GM12878 (cell line): ENCODE measurements around the gene ZNF592. TPM values are rescaled to one million over a fixed set of nuclear protein-coding genes. Genes with fewer than 3 reads are reported as not detected.

Experiments used
- ATAC-seq: fragments of 200-7000 bp; cut with Tn5 transposase; 3 replicates; pipeline ENCODE4 v1.9.1; 2020; ENCODE audit warnings: mild to moderate bottlenecking, moderate library complexity
- BruUV-seq: library from RNA; stranded (reverse); fragments of 400-500 nt; replicated peaks from 2 replicates; lab custom pipeline; 2021; lab: Mats Ljungman, UMichigan
- CTCF ChIA-PET: fragments of 300-600 bp; sonication (Branson Sonifier 250); formaldehyde crosslinking; extraction: SDS; loops from one replicate; lab custom pipeline; 2021; ENCODE audit warnings: inconsistent platforms; lab: Yijun Ruan, JAX
- POLR2A ChIA-PET: fragments of 350-600 bp; formaldehyde crosslinking; extraction: SDS; loops from one replicate; lab custom pipeline; 2021; ENCODE audit warnings: inconsistent platforms; lab: Charles Lee
- RAD21 ChIA-PET: fragments of 300-600 bp; sonication (Branson Sonifier 250); formaldehyde crosslinking; loops from one replicate; lab custom pipeline; 2023; ENCODE audit warnings: antibody characterized with exemption; ENCODE audit not compliant: unreplicated experiment; lab: Charles Lee
- SMC1A ChIA-PET: fragments of 300-600 bp; sonication (Branson Sonifier 250); formaldehyde crosslinking; loops from one replicate; lab custom pipeline; 2023; ENCODE audit not compliant: unreplicated experiment, uncharacterized antibody; lab: Charles Lee
- DNase-seq: peaks from one replicate; pipeline ENCODE4 v3.0.0-alpha.2; 2011; ENCODE audit warnings: low read depth, low spot score
- FAIRE-seq: peaks from 3 replicates; lab custom pipeline; 2011; peaks lifted over from hg19 to GRCh38; lab: Jason Lieb, UNC
- H2AFZ ChIP-seq: 2 replicates; pipeline ENCODE4 v1.6.0; 2011; ENCODE audit warnings: low read depth, low read length, control low read depth; ENCODE audit not compliant: control insufficient read depth
- H3K27ac ChIP-seq: 2 replicates; pipeline ENCODE4 v1.5.1; 2011; ENCODE audit warnings: control low read depth; ENCODE audit not compliant: control insufficient read depth, insufficient read depth
- H3K27me3 ChIP-seq, 2 experiments: replicated peaks in 1 of 2; 2 replicates each; pipeline versions ENCODE4 v1.6.0 to v1.6.1; 2011; ENCODE audit warnings: low read length in 1 of 2; ENCODE audit not compliant: control insufficient read depth in 2 of 2, insufficient read depth in 2 of 2
- H3K36me3 ChIP-seq, 2 experiments: 2 replicates each; pipeline ENCODE4 v1.5.1; 2011; ENCODE audit warnings: low read length in 1 of 2; ENCODE audit not compliant: control insufficient read depth in 2 of 2, insufficient read depth in 2 of 2
- H3K4me1 ChIP-seq: 2 replicates; pipeline ENCODE4 v1.6.1; 2011; ENCODE audit warnings: mild to moderate bottlenecking, low read length, moderate library complexity, mixed read lengths; ENCODE audit not compliant: control insufficient read depth, insufficient read depth
- H3K4me2 ChIP-seq: 2 replicates; pipeline ENCODE4 v1.6.0; 2011; ENCODE audit warnings: control low read depth; ENCODE audit not compliant: control insufficient read depth, insufficient read depth
- H3K4me3 ChIP-seq: fragments of 200-600 bp; sonication (generic); 2 replicates; pipeline ENCODE4 v1.5.1; 2016
- H3K79me2 ChIP-seq: 2 replicates; pipeline ENCODE4 v1.6.0; 2011; ENCODE audit warnings: low read length; ENCODE audit not compliant: control insufficient read depth, insufficient read depth
- H3K9ac ChIP-seq: 2 replicates; pipeline ENCODE4 v1.8.0; 2011; ENCODE audit warnings: low read length, control low read depth, mixed read lengths; ENCODE audit not compliant: control insufficient read depth, insufficient read depth
- H3K9me3 ChIP-seq: replicated peaks from 3 replicates; pipeline ENCODE4 v1.5.1; 2011; ENCODE audit warnings: mild to moderate bottlenecking, low read length; ENCODE audit not compliant: control insufficient read depth, insufficient read depth
- H4K20me1 ChIP-seq: 2 replicates; pipeline ENCODE4 v1.6.0; 2011; ENCODE audit not compliant: control insufficient read depth, insufficient read depth
- ASH2L ChIP-seq: fragments of 300-600, 200-600 bp; sonication (generic); IDR thresholded peaks from 2 replicates; pipeline ENCODE4 v1.6.1; 2017; ENCODE audit warnings: low read depth, mild to moderate bottlenecking, borderline replicate concordance
- BCL11A ChIP-seq: IDR thresholded peaks from 2 replicates; pipeline ENCODE4 v1.6.1; 2011; ENCODE audit warnings: low read depth, low read length
- CBFB ChIP-seq: IDR thresholded peaks from 2 replicates; pipeline ENCODE4 v1.6.1; 2016; ENCODE audit warnings: antibody characterized with exemption, low read depth
- FOXK2 ChIP-seq: fragments of 450-650 bp; IDR thresholded peaks from 2 replicates; pipeline ENCODE4 v1.6.1; 2017; ENCODE audit warnings: mild to moderate bottlenecking, moderate library complexity
- IRF4 ChIP-seq: IDR thresholded peaks from 2 replicates; pipeline ENCODE4 v1.6.1; 2011; ENCODE audit warnings: low read depth, low read length
- KDM1A ChIP-seq: fragments of 200-600 bp; sonication (generic); IDR thresholded peaks from 2 replicates; pipeline ENCODE4 v1.6.1; 2016; ENCODE audit warnings: borderline replicate concordance
- POU2F2 ChIP-seq: IDR thresholded peaks from 3 replicates; pipeline ENCODE4 v1.6.1; 2011; ENCODE audit warnings: low read depth, mild to moderate bottlenecking, low read length, borderline replicate concordance
- SRF ChIP-seq, 2 experiments: IDR thresholded peaks; 2 replicates each; pipeline ENCODE4 v1.6.1; 2011; ENCODE audit warnings: low read depth in 2 of 2, low read length in 2 of 2, mild to moderate bottlenecking in 1 of 2, moderate library complexity in 1 of 2
- USF1 ChIP-seq: IDR thresholded peaks from 2 replicates; pipeline ENCODE4 v1.6.1; 2011; ENCODE audit warnings: borderline replicate concordance, low read depth, mild to moderate bottlenecking, moderate library complexity, mixed read lengths, low read length; ENCODE audit not compliant: insufficient read depth; ENCODE audit errors: extremely low read length
- WGBS: methylation state at CpG from one replicate; pipeline ENCODE4 v1.1.6; 2016; ENCODE audit warnings: low lambda C conversion rate; ENCODE audit not compliant: insufficient replicate concordance, insufficient coverage; ENCODE audit errors: missing lambda C conversion rate; 5-methylcytosine and 5-hydroxymethylcytosine counted together
- in situ Hi-C: fragments of 300-500 bp; cut with MboI; formaldehyde crosslinking; loops from 9 replicates; pipeline ENCODE4 v1.14.3; 2018; ENCODE audit warnings: mixed read lengths
- intact Hi-C: fragments of 100-400 bp; cut with micrococcal nuclease; formaldehyde crosslinking; loops from one replicate; pipeline ENCODE4 v1.14.2; 2022; ENCODE audit not compliant: unreplicated experiment
- polyA plus RNA-seq, 11 experiments: library from polyadenylated mRNA; depleted of rRNA in 4 of 11; unstranded in 6 of 11; stranded (reverse) in 5 of 11; fragments of >200 nt; fragmentation: Nextera tagmentation in 4 of 11; fragmentation: Illumina TruSeq in 1 of 11; extraction: Ambion mirVana in 4 of 11; extraction: Trizol in 1 of 11; gene quantifications; 1 replicate in 1 of 11; 2 replicates in 10 of 11; pipeline versions ENCODE4 v1.2.1 to v1.2.3, GENCODE V29; 2011 to 2016; ENCODE audit warnings: inconsistent platforms in 2 of 11, missing spikeins in 2 of 11, low read depth in 1 of 11
- total RNA-seq, 4 experiments: library from RNA; depleted of rRNA in 3 of 4; stranded (reverse); fragments of >200 nt in 3 of 4; fragmentation: Illumina TruSeq in 1 of 4; extraction: Trizol in 1 of 4; gene quantifications; 2 replicates each; pipeline versions ENCODE4 v1.2.1 to v1.2.3, GENCODE V29; 2013 to 2021
- TF ChIP-seq, protein P1 (sequence below): fragments of 450-650 bp; conservative IDR thresholded peaks from 2 replicates; pipeline ENCODE4 v1.6.1; 2017; ENCODE audit warnings: mild to moderate bottlenecking, moderate library complexity

The ZNF592 gene
- total and polyA plus RNA-seq, 10 of the 15 experiments (the other 5 are each of a cell fraction or from before 2014, with no cell fraction given): 0.95 to 23.7 (median 8.6) TPM

DNA sequence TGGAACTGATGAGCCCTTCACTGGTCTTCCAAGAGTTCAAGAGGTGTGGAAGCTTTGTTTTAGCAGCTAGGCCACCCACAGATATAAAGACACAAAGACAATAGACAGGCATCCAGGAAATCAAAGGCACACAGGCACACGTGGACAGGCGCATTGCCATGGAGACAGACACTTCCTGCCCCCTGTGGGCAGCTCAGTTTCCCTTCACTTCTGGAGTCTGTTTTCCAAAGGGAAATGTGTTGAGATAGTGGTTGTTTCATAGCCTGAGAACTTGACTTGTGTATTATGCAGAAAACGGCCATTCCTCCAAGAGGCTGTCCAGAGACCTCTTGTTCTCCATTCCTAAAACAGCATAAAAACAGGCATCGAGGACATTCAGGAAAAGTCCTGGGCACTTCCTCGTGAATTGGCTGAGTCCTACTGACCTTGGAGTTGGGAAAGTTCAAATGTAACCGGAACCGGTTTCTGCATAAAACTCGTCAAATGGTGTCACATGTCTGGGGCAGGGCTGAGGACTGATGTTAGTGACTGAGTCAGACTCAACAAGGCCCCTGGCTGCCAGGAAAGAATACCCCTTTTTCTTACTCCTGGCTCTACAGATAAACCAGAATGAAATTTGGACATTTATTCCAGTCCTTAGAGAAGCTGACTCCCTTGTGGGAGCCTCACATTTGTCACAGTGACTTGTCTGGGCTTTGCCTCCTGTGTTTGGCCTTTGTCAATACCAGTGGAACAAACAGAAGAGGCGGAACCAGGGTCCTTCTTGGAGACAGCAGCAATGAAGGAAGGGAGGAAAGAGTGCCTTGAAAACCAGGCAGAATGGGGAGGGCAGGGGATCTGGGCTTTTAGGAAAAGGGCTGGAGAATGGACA lies 70.1 kb downstream of the ZNF592 start:
- H2AFZ ChIP-seq: no peak overlapping the region
- no peak overlapping the region for H3K9ac ChIP-seq
- ATAC-seq (no peak), FAIRE-seq (no peak), DNase-seq (no peak)
- no peaks in the 10 kb centered on the region for H4K20me1 ChIP-seq
- H3K4me1 ChIP-seq: no peaks in the 10 kb centered on the region
- POLR2A ChIA-PET: no interaction called here
- RAD21 ChIA-PET: no interaction called here
- H3K36me3 ChIP-seq: no peaks in the 10 kb centered on the region
- intact Hi-C loops (no loop called here), in situ Hi-C loops (no loop called here)
- TF ChIP-seq POU2F2 (no peak), BCL11A (no peak), IRF4 (no peak), KDM1A (no peak)
- no peak overlapping the region for H3K4me3 ChIP-seq
- no peaks in the 10 kb centered on the region for H3K9me3 ChIP-seq
- H3K27me3 ChIP-seq: no peaks in the 10 kb centered on the region; a peak in 1 of 4 replicates
- no TSS peak for BruUV-seq
- WGBS: 56% methylated on average over 9 of the region's 9 CpGs
- CTCF ChIA-PET: interaction anchor here (1.1 to 1.2 kb wide), 2 partner anchors 163 to 219 kb away, joined by 3 to 4 read pairs; no protein-coding TSS in a partner anchor
- no peak overlapping the region for H3K27ac ChIP-seq
- H3K79me2 ChIP-seq: no peaks in the 10 kb centered on the region
- SMC1A ChIA-PET: interaction anchor here (0.6 to 1.2 kb wide), 3 partner anchors 58 to 231 kb away, joined by 3 to 4 read pairs (median 4); no protein-coding TSS in a partner anchor
- no peak overlapping the region for H3K4me2 ChIP-seq

- H3K4me2 ChIP-seq: no peak overlapping the region
- CTCF ChIA-PET: interaction anchor here (0.7 to 1.2 kb wide), 2 partner anchors 164 to 454 kb away, joined by 3 to 4 read pairs; no protein-coding TSS in a partner anchor
- H3K27ac ChIP-seq: no peak overlapping the region
- no peaks in the 10 kb centered on the region for H3K9me3 ChIP-seq
- 4% methylated on average over 3 of the region's 3 CpGs for WGBS
- in situ Hi-C loops (no loop called here), intact Hi-C loops (no loop called here)
- no peaks in the 10 kb centered on the region for H3K79me2 ChIP-seq
- RAD21 ChIA-PET: interaction anchor here (0.5 to 2.4 kb wide), 4 partner anchors 9 to 231 kb away, joined by 3 to 10 read pairs (median 3); no protein-coding TSS in a partner anchor
- 0 out of 3 replicates have a peak, but pooled peaks have one; percentile 12 for ATAC-seq
- SMC1A ChIA-PET: interaction anchor here (0.7 to 1.2 kb wide), 4 partner anchors 9 to 232 kb away, joined by 3 to 4 read pairs (median 4); no protein-coding TSS in a partner anchor
- H2AFZ ChIP-seq: no peak overlapping the region
- no peaks in the 10 kb centered on the region for H3K4me1 ChIP-seq
- H4K20me1 ChIP-seq: no peaks in the 10 kb centered on the region
- POLR2A ChIA-PET: no interaction called here
- no peaks in the 10 kb centered on the region; a peak in 1 of 4 replicates for H3K27me3 ChIP-seq
- H3K36me3 ChIP-seq: no peaks in the 10 kb centered on the region
- no peak for FAIRE-seq
- BruUV-seq: no TSS peak
- no peak overlapping the region for H3K9ac ChIP-seq
- DNase-seq: no peak
- H3K4me3 ChIP-seq: no peak overlapping the region
- no peak for TF ChIP-seq CBFB
- TF ChIP-seq SRF (IDR thresholded peaks at IDR 0.05; ENCODE audit: low read depth in 2 of 2, low read length in 2 of 2): no peak
- no peak for TF ChIP-seq FOXK2
- TF ChIP-seq, protein P1, sequence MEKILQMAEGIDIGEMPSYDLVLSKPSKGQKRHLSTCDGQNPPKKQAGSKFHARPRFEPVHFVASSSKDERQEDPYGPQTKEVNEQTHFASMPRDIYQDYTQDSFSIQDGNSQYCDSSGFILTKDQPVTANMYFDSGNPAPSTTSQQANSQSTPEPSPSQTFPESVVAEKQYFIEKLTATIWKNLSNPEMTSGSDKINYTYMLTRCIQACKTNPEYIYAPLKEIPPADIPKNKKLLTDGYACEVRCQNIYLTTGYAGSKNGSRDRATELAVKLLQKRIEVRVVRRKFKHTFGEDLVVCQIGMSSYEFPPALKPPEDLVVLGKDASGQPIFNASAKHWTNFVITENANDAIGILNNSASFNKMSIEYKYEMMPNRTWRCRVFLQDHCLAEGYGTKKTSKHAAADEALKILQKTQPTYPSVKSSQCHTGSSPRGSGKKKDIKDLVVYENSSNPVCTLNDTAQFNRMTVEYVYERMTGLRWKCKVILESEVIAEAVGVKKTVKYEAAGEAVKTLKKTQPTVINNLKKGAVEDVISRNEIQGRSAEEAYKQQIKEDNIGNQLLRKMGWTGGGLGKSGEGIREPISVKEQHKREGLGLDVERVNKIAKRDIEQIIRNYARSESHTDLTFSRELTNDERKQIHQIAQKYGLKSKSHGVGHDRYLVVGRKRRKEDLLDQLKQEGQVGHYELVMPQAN: no peak
- no peak for TF ChIP-seq ASH2L
- TF ChIP-seq USF1: no peak
Observed at GRCh38 chr15:84819291-84819768, 70.9 kb downstream of the ZNF592 start.
